Central memory CD8-positive, alpha-beta T cell (primary cell): Measurements from ENCODE around the gene NCR3LG1.
"Not testable (repeated sequence)": the region's sequence is repeated elsewhere in the genome, so short reads cannot be mapped to it uniquely, and the experiment has no call there.

Experiments used
- ATAC-seq: fragments of 150-1000 bp; cut with Tn5 transposase; replicated peaks from 2 replicates; pipeline ENCODE4 v1.10.0; 2022; ENCODE audit warnings: mild to moderate bottlenecking, moderate FRiP score, moderate number of reproducible peaks; ENCODE audit not compliant: poor library complexity, severe bottlenecking; ENCODE audit errors: extremely low read depth
- DNase-seq, 2 donors: peaks; one replicate each; pipeline ENCODE4 v3.0.0; 2021; ENCODE audit warnings: low spot score in 2 of 2
- H3K27ac Mint-ChIP-seq: one replicate; pipeline ENCODE4 v1.8.0; 2022; ENCODE audit warnings: low read depth, mild to moderate bottlenecking, moderate library complexity, mixed read lengths
- H3K27me3 Mint-ChIP-seq: one replicate; pipeline ENCODE4 v1.8.0; 2022; ENCODE audit warnings: mixed read lengths
- H3K36me3 Mint-ChIP-seq: one replicate; pipeline ENCODE4 v1.8.0; 2022; ENCODE audit warnings: mild to moderate bottlenecking, moderate library complexity, mixed read lengths; ENCODE audit not compliant: insufficient read depth
- H3K4me1 Mint-ChIP-seq: one replicate; pipeline ENCODE4 v1.8.0; 2022; ENCODE audit warnings: mixed read lengths
- H3K4me3 Mint-ChIP-seq: one replicate; pipeline ENCODE4 v1.8.0; 2022; ENCODE audit warnings: mild to moderate bottlenecking, moderate library complexity, mixed read lengths
- H3K9me3 Mint-ChIP-seq: one replicate; pipeline ENCODE4 v1.8.0; 2022; ENCODE audit warnings: mixed read lengths

The NCR3LG1 gene

GRCh38 chr11:17412488-17413180 lies 61.0 kb downstream of the NCR3LG1 start:
- Mint-ChIP-seq H3K9me3 (no peaks in the 10 kb centered on the region), H3K4me1 (no peaks in the 10 kb centered on the region), H3K27ac (no peak overlapping the region), H3K4me3 (no peak overlapping the region), H3K36me3 (peaks cover 1% of the 10 kb centered on the region), H3K27me3 (peaks cover 52% of the 10 kb centered on the region)
- DNase-seq (no peak), ATAC-seq (no peak)

GRCh38 chr11:17413414-17414316 lies 62.1 kb downstream of the NCR3LG1 start:
- no peak for DNase-seq
- H3K27ac Mint-ChIP-seq = no peak overlapping the region
- no peaks in the 10 kb centered on the region for H3K9me3 Mint-ChIP-seq
- no peaks in the 10 kb centered on the region for H3K4me1 Mint-ChIP-seq
- peaks cover 62% of the 10 kb centered on the region for H3K27me3 Mint-ChIP-seq
- no peak overlapping the region for H3K4me3 Mint-ChIP-seq
- no peak for ATAC-seq
- peaks cover 1% of the 10 kb centered on the region for H3K36me3 Mint-ChIP-seq

GRCh38 chr11:17414317-17414737 lies 62.7 kb downstream of the NCR3LG1 start:
- no peaks in the 10 kb centered on the region for H3K4me1 Mint-ChIP-seq
- no peak for ATAC-seq

GRCh38 chr11:17414992-17415391 lies 63.4 kb downstream of the NCR3LG1 start:
- no peak for ATAC-seq
- no peak for DNase-seq
- Mint-ChIP-seq H3K9me3 (no peaks in the 10 kb centered on the region), H3K36me3 (no peaks in the 10 kb centered on the region), H3K27me3 (peaks cover 75% of the 10 kb centered on the region), H3K4me1 (no peaks in the 10 kb centered on the region), H3K4me3 (no peak overlapping the region), H3K27ac (no peak overlapping the region)

More at GRCh38 chr11:17414317-17414737, 62.7 kb downstream of the NCR3LG1 start:
- H3K27me3 Mint-ChIP-seq = peaks cover 69% of the 10 kb centered on the region
- H3K4me3 Mint-ChIP-seq = no peak overlapping the region
- H3K36me3 Mint-ChIP-seq = peaks cover 1% of the 10 kb centered on the region
- no peak overlapping the region for H3K27ac Mint-ChIP-seq
- no peaks in the 10 kb centered on the region for H3K9me3 Mint-ChIP-seq
- DNase-seq = no peak

- no peak overlapping the region for H3K27ac Mint-ChIP-seq
- H3K27me3 Mint-ChIP-seq = peaks cover 81% of the 10 kb centered on the region
- H3K4me1 Mint-ChIP-seq = no peaks in the 10 kb centered on the region
- no peak for ATAC-seq
- H3K36me3 Mint-ChIP-seq = no peaks in the 10 kb centered on the region
- DNase-seq = no peak
- H3K4me3 Mint-ChIP-seq = no peak overlapping the region
- H3K9me3 Mint-ChIP-seq = no peaks in the 10 kb centered on the region
Observed at GRCh38 chr11:17415523-17416104, 64.0 kb downstream of the NCR3LG1 start.

GRCh38 chr11:17416492-17416891 lies 64.9 kb downstream of the NCR3LG1 start:
- no peak for ATAC-seq
- Mint-ChIP-seq H3K36me3 (no peaks in the 10 kb centered on the region), H3K4me3 (no peak overlapping the region), H3K27ac (no peak overlapping the region), H3K9me3 (no peaks in the 10 kb centered on the region), H3K27me3 (peaks cover 89% of the 10 kb centered on the region), H3K4me1 (no peaks in the 10 kb centered on the region)
- DNase-seq = no peak

- H3K9me3 Mint-ChIP-seq = no peaks in the 10 kb centered on the region
- H3K36me3 Mint-ChIP-seq = peaks cover 2% of the 10 kb centered on the region
- no peaks in the 10 kb centered on the region for H3K4me1 Mint-ChIP-seq
- H3K27ac Mint-ChIP-seq = no peak overlapping the region
- H3K27me3 Mint-ChIP-seq = peaks cover 90% of the 10 kb centered on the region
- no peak for ATAC-seq
- no peak for DNase-seq
- H3K4me3 Mint-ChIP-seq = no peak overlapping the region
Observed at GRCh38 chr11:17418444-17419081, 67.0 kb downstream of the NCR3LG1 start.

GRCh38 chr11:17421781-17422180 lies 70.2 kb downstream of the NCR3LG1 start:
- peaks cover 2% of the 10 kb centered on the region for H3K36me3 Mint-ChIP-seq
- no peak overlapping the region for H3K27ac Mint-ChIP-seq
- no peaks in the 10 kb centered on the region for H3K4me1 Mint-ChIP-seq
- no peak overlapping the region for H3K4me3 Mint-ChIP-seq
- H3K27me3 Mint-ChIP-seq = peaks cover 64% of the 10 kb centered on the region
- ATAC-seq (no peak), DNase-seq (no peak)
- H3K9me3 Mint-ChIP-seq = no peaks in the 10 kb centered on the region

- Mint-ChIP-seq H3K4me3 (no peak overlapping the region), H3K9me3 (no peaks in the 10 kb centered on the region), H3K27ac (no peak overlapping the region), H3K4me1 (no peaks in the 10 kb centered on the region), H3K27me3 (peaks cover 44% of the 10 kb centered on the region), H3K36me3 (peaks cover 2% of the 10 kb centered on the region)
- ATAC-seq = no peak
- DNase-seq = no peak
Observed at GRCh38 chr11:17423533-17424310, 72.1 kb downstream of the NCR3LG1 start.

- not testable (repeated sequence) for DNase-seq, H3K4me3 Mint-ChIP-seq, H3K27ac Mint-ChIP-seq, ATAC-seq, H3K9me3 Mint-ChIP-seq, H3K4me1 Mint-ChIP-seq, H3K36me3 Mint-ChIP-seq
- peaks cover 37% of the 10 kb centered on the region for H3K27me3 Mint-ChIP-seq
Observed at GRCh38 chr11:17426233-17426632, 74.6 kb downstream of the NCR3LG1 start.
